Caco-2 (cell line): Measurements from ENCODE around the gene NEB. TPM values are rescaled to one million over a fixed set of nuclear protein-coding genes. Genes with fewer than 3 reads are reported as not detected.

Experiments used
- BruUV-seq: library from RNA; stranded (reverse); fragments of 400-500 nt; replicated peaks from 2 replicates; lab custom pipeline; 2021; lab: Mats Ljungman, UMichigan
- CTCF ChIA-PET: fragments of 300-600 bp; sonication (Branson Sonifier 250); formaldehyde crosslinking; loops from one replicate; lab custom pipeline; 2022; ENCODE audit warnings: antibody characterized with exemption; lab: Charles Lee
- POLR2A ChIA-PET: fragments of 300-600 bp; sonication (Branson Sonifier 250); formaldehyde crosslinking; loops from one replicate; lab custom pipeline; 2022; ENCODE audit warnings: antibody characterized with exemption; lab: Charles Lee
- DNase-seq, 2 experiments: peaks; one replicate each; pipeline versions ENCODE4 v3.0.0 to v3.0.0-alpha.2; 2020 to 2022
- H3K27me3 ChIP-seq: replicated peaks from 2 replicates; pipeline ENCODE4 v1.6.0; 2011; ENCODE audit warnings: low read length; ENCODE audit not compliant: control insufficient read depth, insufficient read depth
- H3K36me3 ChIP-seq: 2 replicates; pipeline ENCODE4 v1.5.1; 2011; ENCODE audit warnings: low read length; ENCODE audit not compliant: control insufficient read depth, insufficient read depth
- H3K4me1 ChIP-seq: fragments of 250-450 bp; sonication (Bioruptor Pico); 2 replicates; pipeline ENCODE4 v1.5.1; 2020; ENCODE audit warnings: mild to moderate bottlenecking
- H3K4me3 ChIP-seq: 2 replicates; pipeline ENCODE4 v1.5.1; 2011; ENCODE audit warnings: low read depth, mild to moderate bottlenecking, control low read depth, low read length
- H3K9me3 ChIP-seq: fragments of 250-450 bp; sonication (Bioruptor Pico); 2 replicates; pipeline ENCODE4 v1.5.1; 2020; ENCODE audit warnings: mild to moderate bottlenecking, moderate library complexity
- H3K27ac Mint-ChIP-seq: one replicate; pipeline ENCODE4 v1.8.0; 2022; ENCODE audit warnings: mixed read lengths; ENCODE audit not compliant: unreplicated experiment
- H3K27me3 Mint-ChIP-seq: one replicate; pipeline ENCODE4 v1.8.0; 2022; ENCODE audit warnings: mixed read lengths; ENCODE audit not compliant: insufficient read depth, unreplicated experiment
- H3K36me3 Mint-ChIP-seq: one replicate; pipeline ENCODE4 v1.8.0; 2022; ENCODE audit warnings: mild to moderate bottlenecking, mixed read lengths; ENCODE audit not compliant: insufficient read depth, unreplicated experiment
- H3K4me1 Mint-ChIP-seq: one replicate; pipeline ENCODE4 v1.8.0; 2022; ENCODE audit warnings: low read depth, mixed read lengths; ENCODE audit not compliant: unreplicated experiment
- H3K4me3 Mint-ChIP-seq: one replicate; pipeline ENCODE4 v1.8.0; 2022; ENCODE audit warnings: mild to moderate bottlenecking, moderate library complexity, mixed read lengths; ENCODE audit not compliant: unreplicated experiment
- H3K9me3 Mint-ChIP-seq: one replicate; pipeline ENCODE4 v1.8.0; 2022; ENCODE audit warnings: mixed read lengths; ENCODE audit not compliant: unreplicated experiment
- CTCF ChIP-seq, 2 experiments: fragments of 200-600 bp in 1 of 2; IDR thresholded peaks; 1 replicate in 1 of 2; 2 replicates in 1 of 2; pipeline versions ENCODE4 v1.5.1 to v1.8.0; 2011 to 2022; ENCODE audit warnings: antibody characterized with exemption in 1 of 2, control low read depth in 1 of 2, inconsistent platforms in 1 of 2, low read depth in 1 of 2, low read length in 1 of 2, mild to moderate bottlenecking in 1 of 2, moderate library complexity in 1 of 2; ENCODE audit not compliant: insufficient read depth in 1 of 2, severe bottlenecking in 1 of 2, unreplicated experiment in 1 of 2
- intact Hi-C: fragments of 100-400 bp; cut with micrococcal nuclease; formaldehyde crosslinking; loops from one replicate; pipeline ENCODE4 v1.10.0; 2022; ENCODE audit not compliant: unreplicated experiment
- total RNA-seq: library from RNA; stranded (reverse); gene quantifications from 2 replicates; pipeline ENCODE4 v1.2.3, GENCODE V29; 2022

NEB gene
- total RNA-seq, 1 experiment from 2014 or later, result 14.7 TPM

- no TSS peak for BruUV-seq
- Mint-ChIP-seq H3K27ac (no peak overlapping the region), H3K4me1 (no peaks in the 10 kb centered on the region), H3K4me3 (no peak overlapping the region), H3K36me3 (no peaks in the 10 kb centered on the region), H3K27me3 (no peaks in the 10 kb centered on the region), H3K9me3 (no peaks in the 10 kb centered on the region)
- no peak for TF ChIP-seq CTCF (IDR thresholded peaks at IDR 0.05; ENCODE audit: insufficient read depth in 1 of 2, low read depth in 1 of 2, low read length in 1 of 2, severe bottlenecking in 1 of 2, unreplicated experiment in 1 of 2)
- Histone ChIP-seq H3K4me1 (no peaks in the 10 kb centered on the region), H3K27me3 (no peaks in the 10 kb centered on the region), H3K36me3 (no peaks in the 10 kb centered on the region), H3K4me3 (no peak overlapping the region), H3K9me3 (no peaks in the 10 kb centered on the region)
- CTCF ChIA-PET, result no interaction called here
- DNase-seq, result no peak
- POLR2A ChIA-PET, result no interaction called here
- intact Hi-C loops, result no loop called here
Observed at GRCh38 chr2:151549191-151549590, 185.1 kb downstream of the NEB start.

GRCh38 chr2:151544449-151544848 is 189.8 kb downstream of the NEB start:
- no TSS peak for BruUV-seq
- Mint-ChIP-seq H3K36me3 (no peaks in the 10 kb centered on the region), H3K27me3 (no peaks in the 10 kb centered on the region), H3K27ac (no peak overlapping the region), H3K4me3 (no peak overlapping the region), H3K4me1 (no peaks in the 10 kb centered on the region), H3K9me3 (no peaks in the 10 kb centered on the region)
- CTCF ChIA-PET, result no interaction called here
- intact Hi-C loops, result no loop called here
- TF ChIP-seq CTCF (IDR thresholded peaks at IDR 0.05; ENCODE audit: insufficient read depth in 1 of 2, low read depth in 1 of 2, low read length in 1 of 2, severe bottlenecking in 1 of 2, unreplicated experiment in 1 of 2), result no peak
- Histone ChIP-seq H3K9me3 (no peaks in the 10 kb centered on the region), H3K36me3 (no peaks in the 10 kb centered on the region), H3K4me3 (no peak overlapping the region), H3K4me1 (no peaks in the 10 kb centered on the region), H3K27me3 (no peaks in the 10 kb centered on the region)
- no peak for DNase-seq
- POLR2A ChIA-PET, result no interaction called here

- H3K4me1 Mint-ChIP-seq, result no peaks in the 10 kb centered on the region
- no peak for TF ChIP-seq CTCF (IDR thresholded peaks at IDR 0.05; ENCODE audit: insufficient read depth in 1 of 2, low read depth in 1 of 2, low read length in 1 of 2, severe bottlenecking in 1 of 2, unreplicated experiment in 1 of 2)
- POLR2A ChIA-PET, result no interaction called here
- intact Hi-C loops, result no loop called here
- no peak overlapping the region for H3K4me3 Mint-ChIP-seq
- no peak for DNase-seq
- no peaks in the 10 kb centered on the region for H3K27me3 ChIP-seq
- CTCF ChIA-PET, result no interaction called here
- H3K9me3 Mint-ChIP-seq, result no peaks in the 10 kb centered on the region
- H3K36me3 ChIP-seq, result no peaks in the 10 kb centered on the region
- no peaks in the 10 kb centered on the region for H3K36me3 Mint-ChIP-seq
- BruUV-seq, result no TSS peak
- no peak overlapping the region for H3K27ac Mint-ChIP-seq
- no peaks in the 10 kb centered on the region for H3K4me1 ChIP-seq
- H3K4me3 ChIP-seq, result no peak overlapping the region
- H3K9me3 ChIP-seq, result no peaks in the 10 kb centered on the region
- no peaks in the 10 kb centered on the region for H3K27me3 Mint-ChIP-seq
Observed at GRCh38 chr2:151543876-151544275, 190.4 kb downstream of the NEB start.
